ENCODE results near the gene RUVBL1. TPM values are rescaled to one million over a fixed set of nuclear protein-coding genes. Genes with fewer than 3 reads are reported as not detected.

Gene RUVBL1
- total and polyA plus RNA-seq, 11 donors, result 14.1 to 44.6 (median 26.2) TPM

DNA sequence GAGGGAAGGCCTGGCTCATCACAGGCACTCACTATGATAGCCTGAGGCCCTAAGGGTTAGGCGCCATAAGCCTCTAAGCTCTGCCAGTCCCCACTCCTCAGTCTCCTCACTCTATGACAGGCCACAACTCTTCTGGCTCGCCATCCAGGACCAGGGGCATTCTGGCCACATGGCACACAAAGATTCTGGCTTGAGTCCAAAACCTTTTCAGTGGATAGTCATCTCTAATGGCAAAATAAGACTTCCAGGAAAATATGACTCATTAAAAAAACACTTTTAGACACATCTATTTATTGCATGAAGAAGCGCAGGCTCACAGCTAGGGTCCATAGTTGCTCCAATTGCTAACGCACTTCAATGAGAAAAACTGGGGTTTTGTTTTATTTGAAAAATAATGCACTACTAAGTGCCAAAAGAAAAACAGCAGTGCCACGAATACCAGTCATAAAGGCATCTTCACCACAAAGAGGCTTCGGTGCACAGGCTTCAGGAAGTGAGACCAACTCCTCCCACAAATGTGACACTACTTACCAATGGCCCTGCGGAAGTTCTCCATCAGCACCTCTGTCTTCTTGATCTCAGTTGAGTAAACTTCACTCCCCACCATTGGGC, 11.1 kb downstream of the RUVBL1 start:
- DNase-seq (no peak), ATAC-seq (peak in 3 of 4 donors; percentile 17 to 39 (median 22))
- intact Hi-C loops (cut with DNase I), result no loop called here
- H3K4me3 ChIP-seq, result no peak overlapping the region
- no peaks in the 10 kb centered on the region for H3K27me3 ChIP-seq
- peaks cover 0 to 21% (median 7%) of the 10 kb centered on the region in 12 donors for H3K4me1 ChIP-seq
- no peaks in the 10 kb centered on the region for H3K9me3 ChIP-seq
- peak overlapping the region in 1 of 12 donors; percentile 73 for H3K27ac ChIP-seq
- WGBS, 4 donors, result 78 to 91% (median 86%) methylated on average over 7 of the region's 7 CpGs
- TF ChIP-seq, protein P1, sequence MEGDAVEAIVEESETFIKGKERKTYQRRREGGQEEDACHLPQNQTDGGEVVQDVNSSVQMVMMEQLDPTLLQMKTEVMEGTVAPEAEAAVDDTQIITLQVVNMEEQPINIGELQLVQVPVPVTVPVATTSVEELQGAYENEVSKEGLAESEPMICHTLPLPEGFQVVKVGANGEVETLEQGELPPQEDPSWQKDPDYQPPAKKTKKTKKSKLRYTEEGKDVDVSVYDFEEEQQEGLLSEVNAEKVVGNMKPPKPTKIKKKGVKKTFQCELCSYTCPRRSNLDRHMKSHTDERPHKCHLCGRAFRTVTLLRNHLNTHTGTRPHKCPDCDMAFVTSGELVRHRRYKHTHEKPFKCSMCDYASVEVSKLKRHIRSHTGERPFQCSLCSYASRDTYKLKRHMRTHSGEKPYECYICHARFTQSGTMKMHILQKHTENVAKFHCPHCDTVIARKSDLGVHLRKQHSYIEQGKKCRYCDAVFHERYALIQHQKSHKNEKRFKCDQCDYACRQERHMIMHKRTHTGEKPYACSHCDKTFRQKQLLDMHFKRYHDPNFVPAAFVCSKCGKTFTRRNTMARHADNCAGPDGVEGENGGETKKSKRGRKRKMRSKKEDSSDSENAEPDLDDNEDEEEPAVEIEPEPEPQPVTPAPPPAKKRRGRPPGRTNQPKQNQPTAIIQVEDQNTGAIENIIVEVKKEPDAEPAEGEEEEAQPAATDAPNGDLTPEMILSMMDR (IDR thresholded peaks at IDR 0.05), result no peak
- no peak for TF ChIP-seq POLR2A (IDR thresholded peaks at IDR 0.05)
- peaks cover 0 to 79% (median 32%) of the 10 kb centered on the region in 9 donors for H3K36me3 ChIP-seq

DNA sequence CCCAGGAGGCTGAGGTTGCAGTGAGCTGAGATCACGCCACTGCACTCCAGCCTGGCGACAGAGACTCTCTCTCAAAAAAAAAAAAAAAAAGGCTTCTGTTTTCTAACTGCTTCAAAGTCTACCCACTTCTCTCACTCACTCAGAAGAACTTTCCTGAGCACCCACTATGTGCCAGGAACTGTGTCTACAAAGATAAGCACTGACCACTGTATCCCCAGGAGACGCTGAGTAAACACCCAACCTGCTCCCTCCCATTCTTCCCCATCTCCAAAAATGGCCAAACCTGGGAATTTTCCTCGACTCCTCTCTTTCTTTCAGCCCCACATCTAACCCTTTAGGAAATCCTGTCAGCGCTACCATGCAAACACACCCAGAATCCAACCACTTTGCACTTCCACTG, 12.5 kb downstream of the RUVBL1 start:
- H3K9me3 ChIP-seq, result no peaks in the 10 kb centered on the region
- peaks cover 0 to 21% (median 7%) of the 10 kb centered on the region in 12 donors for H3K4me1 ChIP-seq
- H3K27ac ChIP-seq, result no peak overlapping the region
- no peak for TF ChIP-seq POLR2A (IDR thresholded peaks at IDR 0.05)
- no peak for DNase-seq
- H3K36me3 ChIP-seq, result peaks cover 0 to 66% (median 29%) of the 10 kb centered on the region in 9 donors
- 88 to 91% (median 91%) methylated on average over 5 of the region's 5 CpGs for WGBS, 4 donors
- no peak for ATAC-seq
- no peak overlapping the region for H3K4me3 ChIP-seq
- intact Hi-C loops (cut with DNase I), result no loop called here
- H3K27me3 ChIP-seq, result no peaks in the 10 kb centered on the region

DNA sequence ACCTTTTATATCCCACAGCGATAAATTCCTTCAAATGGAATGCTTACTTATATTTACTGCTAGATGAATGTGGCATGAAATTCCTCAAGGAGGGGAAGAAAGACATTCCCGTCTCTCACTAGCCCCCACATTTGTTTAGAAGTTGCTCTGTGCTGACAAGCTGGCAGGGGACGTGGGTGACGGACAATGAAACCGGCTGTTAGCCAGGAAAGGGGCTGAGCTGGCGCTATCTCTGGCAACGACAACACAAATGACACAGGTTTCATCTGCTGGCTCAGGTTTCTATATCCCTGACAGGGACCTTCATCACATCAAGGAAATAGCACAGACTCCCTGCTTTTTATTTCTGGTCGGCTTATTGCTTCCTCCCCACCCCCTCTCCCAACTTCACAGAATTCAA, 15.8 kb downstream of the RUVBL1 start:
- DNase-seq (peak in 4 of 5 donors; percentile 20 to 65 (median 48)), ATAC-seq (peak; percentile 59 to 83 (median 76))
- no peaks in the 10 kb centered on the region for H3K27me3 ChIP-seq
- peaks cover 0 to 13% (median 7%) of the 10 kb centered on the region in 12 donors for H3K4me1 ChIP-seq
- intact Hi-C loops (cut with DNase I), result no loop called here
- H3K36me3 ChIP-seq, result peaks cover 0 to 54% (median 35%) of the 10 kb centered on the region in 9 donors
- TF ChIP-seq POLR2A (IDR thresholded peaks at IDR 0.05), result no peak
- TF ChIP-seq, protein P1 (IDR thresholded peaks at IDR 0.05), result no peak
- H3K4me3 ChIP-seq, result peak overlapping the region in 4 of 12 donors; percentile 8 to 31 (median 16)
- no peaks in the 10 kb centered on the region for H3K9me3 ChIP-seq
- 40 to 53% (median 45%) methylated on average over 8 of the region's 8 CpGs for WGBS, 4 donors
- peak overlapping the region in 3 of 12 donors; percentile 3 to 50 (median 6) for H3K27ac ChIP-seq

DNA sequence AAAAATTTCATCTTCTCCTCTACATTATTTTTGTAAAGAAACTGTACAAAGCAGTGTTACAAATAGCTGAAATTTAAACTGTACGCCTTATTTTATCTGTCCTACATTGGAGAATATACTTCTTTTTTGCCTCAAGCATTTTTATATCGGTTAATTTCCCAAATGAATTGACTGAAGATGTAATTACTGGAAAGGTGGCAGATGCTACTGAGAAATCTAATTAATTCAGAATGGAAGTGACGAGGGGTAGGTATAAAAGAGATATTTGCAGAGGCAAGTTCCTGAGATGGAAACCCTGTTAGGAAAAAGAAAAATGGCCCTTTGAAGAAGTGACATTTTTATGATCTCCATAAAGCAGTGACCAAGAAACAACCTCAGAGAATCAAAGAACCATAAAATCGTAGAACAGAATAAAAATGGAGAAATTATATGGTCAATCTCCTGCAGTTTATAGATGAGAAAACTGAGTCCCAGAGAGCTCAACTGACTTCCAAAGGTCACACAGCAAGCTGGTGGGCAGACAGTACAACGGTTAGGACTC, 20.4 kb downstream of the RUVBL1 start:
- H3K36me3 ChIP-seq, result peaks cover 0 to 67% (median 47%) of the 10 kb centered on the region in 9 donors
- DNase-seq (no peak), ATAC-seq (no peak)
- peaks cover 0 to 22% (median 7%) of the 10 kb centered on the region in 12 donors for H3K4me1 ChIP-seq
- H3K27ac ChIP-seq, result no peak overlapping the region
- intact Hi-C loops (cut with DNase I), result no loop called here
- WGBS, 4 donors, result 93 to 97% (median 94%) methylated on average over 5 of the region's 5 CpGs
- H3K27me3 ChIP-seq, result no peaks in the 10 kb centered on the region
- TF ChIP-seq, protein P1 (IDR thresholded peaks at IDR 0.05), result no peak
- TF ChIP-seq POLR2A (IDR thresholded peaks at IDR 0.05), result no peak
- no peaks in the 10 kb centered on the region for H3K9me3 ChIP-seq
- H3K4me3 ChIP-seq, result no peak overlapping the region

All from heart left ventricle (tissue), 16 donors.